K562 (cell line): ENCODE measurements around the gene MLLT11. TPM values are rescaled to one million over a fixed set of nuclear protein-coding genes. Genes with fewer than 3 reads are reported as not detected.
A peak's percentile ranks its signal among the peaks of the same experiment; 100 is the strongest.

Experiments used
- CAMTA2 ChIP-seq: fragments of 250-450 bp; sonication (Bioruptor Pico); conservative IDR thresholded peaks from 2 replicates; pipeline ENCODE4 v1.5.1; 2022
- CREBBP ChIP-seq: IDR thresholded peaks from one replicate; pipeline ENCODE4 v1.6.1; 2012; ENCODE audit warnings: low read depth, mild to moderate bottlenecking, control low read depth, inconsistent platforms, low read length
- CSDE1 ChIP-seq, 2 experiments: fragments of 450-650 bp; IDR thresholded peaks; 2 replicates each; pipeline ENCODE4 v1.6.1; 2016; ENCODE audit warnings: mild to moderate bottlenecking in 1 of 2
- E2F3 ChIP-seq: fragments of 250-450 bp; sonication (Bioruptor Pico); IDR thresholded peaks from 2 replicates; pipeline ENCODE4 v1.4.0; 2020; ENCODE audit warnings: mild to moderate bottlenecking
- EGR1 ChIP-seq: fragments of 450-650 bp; conservative IDR thresholded peaks from 2 replicates; pipeline ENCODE4 v1.6.1; 2017; ENCODE audit warnings: mild to moderate bottlenecking
- ILF3 ChIP-seq: fragments of 450-650 bp; IDR thresholded peaks from 2 replicates; pipeline ENCODE4 v1.6.1; 2018; ENCODE audit warnings: antibody characterized with exemption, mild to moderate bottlenecking, moderate library complexity, borderline replicate concordance
- MCM7 ChIP-seq, 2 experiments: fragments of 450-650 bp; IDR thresholded peaks; 2 replicates each; pipeline ENCODE4 v1.6.1; 2016 to 2018
- PRPF4 ChIP-seq: fragments of 200-400 bp; formaldehyde crosslinking; IDR thresholded peaks from one replicate; pipeline ENCODE4 v1.6.1; 2017; ENCODE audit warnings: low read length, low read depth, mild to moderate bottlenecking; ENCODE audit not compliant: insufficient read depth, poor library complexity, severe bottlenecking
- TAF15 ChIP-seq: fragments of 200-400 bp; formaldehyde crosslinking; IDR thresholded peaks from 2 replicates; pipeline ENCODE4 v1.6.1; 2017; ENCODE audit warnings: mild to moderate bottlenecking, low read depth, low read length, moderate library complexity
- XRCC5 ChIP-seq: fragments of 200-400 bp; formaldehyde crosslinking; IDR thresholded peaks from 2 replicates; pipeline ENCODE4 v1.6.1; 2017; ENCODE audit warnings: low read depth, mild to moderate bottlenecking, low read length
- YBX1 ChIP-seq: fragments of 450-650 bp; IDR thresholded peaks from 2 replicates; pipeline ENCODE4 v1.7.1; 2016; ENCODE audit warnings: mild to moderate bottlenecking
- ZFP1 ChIP-seq: fragments of 450-650 bp; formaldehyde crosslinking; IDR thresholded peaks from 2 replicates; pipeline ENCODE4 v1.4.0; 2020; ENCODE audit warnings: mild to moderate bottlenecking, mixed read lengths
- ZFP36 ChIP-seq: fragments of 150-350 bp; IDR thresholded peaks from 2 replicates; pipeline ENCODE4 v1.6.1; 2018; ENCODE audit warnings: low read length, low read depth; ENCODE audit not compliant: partially characterized antibody
- ZFPM2 ChIP-seq: fragments of 250-450 bp; sonication (Bioruptor Pico); IDR thresholded peaks from 2 replicates; pipeline ENCODE4 v1.5.1; 2022; ENCODE audit warnings: mild to moderate bottlenecking
- ZNF436 ChIP-seq: fragments of 250-450, 450-650 bp; sonication (Bioruptor Pico); formaldehyde crosslinking; IDR thresholded peaks from 2 replicates; pipeline ENCODE4 v1.7.0; 2020; ENCODE audit warnings: mild to moderate bottlenecking
- ZNF583 ChIP-seq: fragments of 250-450 bp; sonication (Bioruptor Pico); IDR thresholded peaks from 2 replicates; pipeline ENCODE4 v1.4.0; 2020
- polyA plus RNA-seq, 8 experiments: library from polyadenylated mRNA; depleted of rRNA in 4 of 8; stranded (reverse) in 5 of 8; unstranded in 3 of 8; fragments of >200 nt; fragmentation: Nextera tagmentation in 2 of 8; fragmentation: Illumina TruSeq in 1 of 8; extraction: Ambion mirVana in 2 of 8; extraction: Trizol in 1 of 8; gene quantifications; 2 replicates each; pipeline versions ENCODE4 v1.2.1 to v1.2.3, GENCODE V29; 2011 to 2014; ENCODE audit warnings: inconsistent platforms in 1 of 8, missing spikeins in 1 of 8
- total RNA-seq, 7 experiments: library from RNA; depleted of rRNA in 6 of 7; stranded (reverse); fragments of >200 nt in 6 of 7; fragmentation: Illumina TruSeq in 2 of 7; extraction: Trizol in 2 of 7; gene quantifications; 2 replicates each; pipeline versions ENCODE4 v1.2.1 to v1.2.3, GENCODE V29; 2011 to 2021; ENCODE audit warnings: low replicate concordance in 1 of 7
- TF ChIP-seq, protein P1 (sequence below): fragments of 250-450 bp; sonication (Bioruptor Pico); IDR thresholded peaks from 2 replicates; pipeline ENCODE4 v1.5.0; 2021
- TF ChIP-seq, protein P2 (sequence below): IDR thresholded peaks from 2 replicates; pipeline ENCODE4 v1.6.1; 2014; ENCODE audit warnings: antibody characterized with exemption
- TF ChIP-seq, protein P3 (sequence below): IDR thresholded peaks from 3 replicates; pipeline ENCODE4 v1.6.1; 2011; ENCODE audit warnings: borderline replicate concordance, mild to moderate bottlenecking; ENCODE audit not compliant: insufficient read length, insufficient read depth
- TF ChIP-seq, protein P4 (sequence below), 2 experiments: fragments of 450-650 bp; IDR thresholded peaks; 2 replicates each; pipeline ENCODE4 v1.6.1; 2018; ENCODE audit warnings: mild to moderate bottlenecking in 2 of 2, low read depth in 1 of 2; ENCODE audit not compliant: partially characterized antibody in 2 of 2

MLLT11 gene
- total and polyA plus RNA-seq, 9 of the 15 experiments (the other 6 are each of a cell fraction or from before 2014, with no cell fraction given): 12.1 to 91.0 (median 22.0) TPM

DNA sequence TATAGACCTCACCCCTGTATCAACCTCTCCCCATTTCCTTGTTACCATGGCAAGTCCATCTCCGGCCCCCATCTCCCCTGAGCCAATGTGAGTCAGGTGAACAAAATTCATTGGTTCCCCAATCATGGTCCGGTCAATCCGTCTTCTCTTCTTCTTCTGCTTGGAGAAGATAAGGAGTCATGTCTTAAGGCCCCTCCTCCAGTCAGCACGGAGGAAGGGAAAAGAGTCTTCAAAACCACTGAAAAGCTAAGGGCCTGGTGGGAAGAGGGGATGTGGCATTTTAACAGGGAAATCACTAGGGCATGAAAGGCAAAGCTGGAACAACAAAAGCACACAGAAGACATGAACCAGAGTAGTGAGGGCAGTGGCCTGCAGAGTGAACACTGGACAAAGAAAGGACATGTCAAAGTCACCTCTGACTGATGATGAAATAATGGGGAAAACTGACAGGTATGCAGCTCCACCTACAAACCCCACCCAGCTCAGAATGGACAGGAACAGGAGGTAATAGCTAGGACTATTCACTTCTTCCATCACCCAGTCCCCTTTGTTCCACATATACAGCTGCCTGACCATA lies 5.1 kb upstream of the MLLT11 start (continued):
- TF ChIP-seq, protein P1, sequence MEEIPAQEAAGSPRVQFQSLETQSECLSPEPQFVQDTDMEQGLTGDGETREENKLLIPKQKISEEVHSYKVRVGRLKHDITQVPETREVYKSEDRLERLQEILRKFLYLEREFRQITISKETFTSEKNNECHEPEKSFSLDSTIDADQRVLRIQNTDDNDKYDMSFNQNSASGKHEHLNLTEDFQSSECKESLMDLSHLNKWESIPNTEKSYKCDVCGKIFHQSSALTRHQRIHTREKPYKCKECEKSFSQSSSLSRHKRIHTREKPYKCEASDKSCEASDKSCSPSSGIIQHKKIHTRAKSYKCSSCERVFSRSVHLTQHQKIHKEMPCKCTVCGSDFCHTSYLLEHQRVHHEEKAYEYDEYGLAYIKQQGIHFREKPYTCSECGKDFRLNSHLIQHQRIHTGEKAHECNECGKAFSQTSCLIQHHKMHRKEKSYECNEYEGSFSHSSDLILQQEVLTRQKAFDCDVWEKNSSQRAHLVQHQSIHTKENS (CRISPR knock-in tag): no peak
- TF ChIP-seq ZNF583 (CRISPR knock-in tag) (0 out of 2 replicates have a peak, but pooled peaks have one; percentile 32), E2F3 (CRISPR knock-in tag) (no peak), ZFP36 (no peak), PRPF4 (no peak), CREBBP (no peak), TAF15 (no peak), EGR1 (no peak), ZNF436 (CRISPR knock-in tag) (no peak), ZFP1 (CRISPR knock-in tag) (no peak), CSDE1 (IDR thresholded peaks at IDR 0.05) (peak in 1 of 2 experiments; percentile 33; a peak in 1 of 4 replicates), ZFPM2 (CRISPR knock-in tag) (no peak), XRCC5 (no peak; the same call in 1 of the 2 replicates), CAMTA2 (CRISPR knock-in tag) (no peak), MCM7 (IDR thresholded peaks at IDR 0.05) (no peak), YBX1 (no peak), ILF3 (no peak)
- TF ChIP-seq, protein P2, sequence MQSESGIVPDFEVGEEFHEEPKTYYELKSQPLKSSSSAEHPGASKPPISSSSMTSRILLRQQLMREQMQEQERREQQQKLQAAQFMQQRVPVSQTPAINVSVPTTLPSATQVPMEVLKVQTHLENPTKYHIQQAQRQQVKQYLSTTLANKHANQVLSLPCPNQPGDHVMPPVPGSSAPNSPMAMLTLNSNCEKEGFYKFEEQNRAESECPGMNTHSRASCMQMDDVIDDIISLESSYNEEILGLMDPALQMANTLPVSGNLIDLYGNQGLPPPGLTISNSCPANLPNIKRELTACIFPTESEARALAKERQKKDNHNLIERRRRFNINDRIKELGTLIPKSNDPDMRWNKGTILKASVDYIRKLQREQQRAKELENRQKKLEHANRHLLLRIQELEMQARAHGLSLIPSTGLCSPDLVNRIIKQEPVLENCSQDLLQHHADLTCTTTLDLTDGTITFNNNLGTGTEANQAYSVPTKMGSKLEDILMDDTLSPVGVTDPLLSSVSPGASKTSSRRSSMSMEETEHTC: 0 out of 2 replicates have a peak, but pooled peaks have one; percentile 29
- TF ChIP-seq, protein P3, sequence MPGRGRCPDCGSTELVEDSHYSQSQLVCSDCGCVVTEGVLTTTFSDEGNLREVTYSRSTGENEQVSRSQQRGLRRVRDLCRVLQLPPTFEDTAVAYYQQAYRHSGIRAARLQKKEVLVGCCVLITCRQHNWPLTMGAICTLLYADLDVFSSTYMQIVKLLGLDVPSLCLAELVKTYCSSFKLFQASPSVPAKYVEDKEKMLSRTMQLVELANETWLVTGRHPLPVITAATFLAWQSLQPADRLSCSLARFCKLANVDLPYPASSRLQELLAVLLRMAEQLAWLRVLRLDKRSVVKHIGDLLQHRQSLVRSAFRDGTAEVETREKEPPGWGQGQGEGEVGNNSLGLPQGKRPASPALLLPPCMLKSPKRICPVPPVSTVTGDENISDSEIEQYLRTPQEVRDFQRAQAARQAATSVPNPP: no peak
- TF ChIP-seq, protein P4, sequence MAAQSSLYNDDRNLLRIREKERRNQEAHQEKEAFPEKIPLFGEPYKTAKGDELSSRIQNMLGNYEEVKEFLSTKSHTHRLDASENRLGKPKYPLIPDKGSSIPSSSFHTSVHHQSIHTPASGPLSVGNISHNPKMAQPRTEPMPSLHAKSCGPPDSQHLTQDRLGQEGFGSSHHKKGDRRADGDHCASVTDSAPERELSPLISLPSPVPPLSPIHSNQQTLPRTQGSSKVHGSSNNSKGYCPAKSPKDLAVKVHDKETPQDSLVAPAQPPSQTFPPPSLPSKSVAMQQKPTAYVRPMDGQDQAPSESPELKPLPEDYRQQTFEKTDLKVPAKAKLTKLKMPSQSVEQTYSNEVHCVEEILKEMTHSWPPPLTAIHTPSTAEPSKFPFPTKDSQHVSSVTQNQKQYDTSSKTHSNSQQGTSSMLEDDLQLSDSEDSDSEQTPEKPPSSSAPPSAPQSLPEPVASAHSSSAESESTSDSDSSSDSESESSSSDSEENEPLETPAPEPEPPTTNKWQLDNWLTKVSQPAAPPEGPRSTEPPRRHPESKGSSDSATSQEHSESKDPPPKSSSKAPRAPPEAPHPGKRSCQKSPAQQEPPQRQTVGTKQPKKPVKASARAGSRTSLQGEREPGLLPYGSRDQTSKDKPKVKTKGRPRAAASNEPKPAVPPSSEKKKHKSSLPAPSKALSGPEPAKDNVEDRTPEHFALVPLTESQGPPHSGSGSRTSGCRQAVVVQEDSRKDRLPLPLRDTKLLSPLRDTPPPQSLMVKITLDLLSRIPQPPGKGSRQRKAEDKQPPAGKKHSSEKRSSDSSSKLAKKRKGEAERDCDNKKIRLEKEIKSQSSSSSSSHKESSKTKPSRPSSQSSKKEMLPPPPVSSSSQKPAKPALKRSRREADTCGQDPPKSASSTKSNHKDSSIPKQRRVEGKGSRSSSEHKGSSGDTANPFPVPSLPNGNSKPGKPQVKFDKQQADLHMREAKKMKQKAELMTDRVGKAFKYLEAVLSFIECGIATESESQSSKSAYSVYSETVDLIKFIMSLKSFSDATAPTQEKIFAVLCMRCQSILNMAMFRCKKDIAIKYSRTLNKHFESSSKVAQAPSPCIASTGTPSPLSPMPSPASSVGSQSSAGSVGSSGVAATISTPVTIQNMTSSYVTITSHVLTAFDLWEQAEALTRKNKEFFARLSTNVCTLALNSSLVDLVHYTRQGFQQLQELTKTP (IDR thresholded peaks at IDR 0.05; ENCODE audit: low read depth in 1 of 2, partially characterized antibody in 2 of 2): peak in 1 of 2 experiments; percentile 54
